Neural progenitor cell (in vitro differentiated cells): ENCODE data around the gene KDM4B.

Experiments used
- EZH2 ChIP-seq: fragments of 200-600 bp; sonication (generic); IDR thresholded peaks from 2 replicates; pipeline ENCODE4 v1.6.1; 2017; ENCODE audit warnings: antibody characterized with exemption, mild to moderate bottlenecking, moderate library complexity
- EZH2phosphoT487 ChIP-seq: fragments of 200-600 bp; sonication (generic); IDR thresholded peaks from 2 replicates; pipeline ENCODE4 v1.6.1; 2017; ENCODE audit warnings: antibody characterized with exemption
- TF ChIP-seq, protein P1 (sequence below): fragments of 200-600 bp; sonication (generic); IDR thresholded peaks from 2 replicates; pipeline ENCODE4 v1.5.1; 2017; ENCODE audit warnings: antibody characterized with exemption, mild to moderate bottlenecking

DNA sequence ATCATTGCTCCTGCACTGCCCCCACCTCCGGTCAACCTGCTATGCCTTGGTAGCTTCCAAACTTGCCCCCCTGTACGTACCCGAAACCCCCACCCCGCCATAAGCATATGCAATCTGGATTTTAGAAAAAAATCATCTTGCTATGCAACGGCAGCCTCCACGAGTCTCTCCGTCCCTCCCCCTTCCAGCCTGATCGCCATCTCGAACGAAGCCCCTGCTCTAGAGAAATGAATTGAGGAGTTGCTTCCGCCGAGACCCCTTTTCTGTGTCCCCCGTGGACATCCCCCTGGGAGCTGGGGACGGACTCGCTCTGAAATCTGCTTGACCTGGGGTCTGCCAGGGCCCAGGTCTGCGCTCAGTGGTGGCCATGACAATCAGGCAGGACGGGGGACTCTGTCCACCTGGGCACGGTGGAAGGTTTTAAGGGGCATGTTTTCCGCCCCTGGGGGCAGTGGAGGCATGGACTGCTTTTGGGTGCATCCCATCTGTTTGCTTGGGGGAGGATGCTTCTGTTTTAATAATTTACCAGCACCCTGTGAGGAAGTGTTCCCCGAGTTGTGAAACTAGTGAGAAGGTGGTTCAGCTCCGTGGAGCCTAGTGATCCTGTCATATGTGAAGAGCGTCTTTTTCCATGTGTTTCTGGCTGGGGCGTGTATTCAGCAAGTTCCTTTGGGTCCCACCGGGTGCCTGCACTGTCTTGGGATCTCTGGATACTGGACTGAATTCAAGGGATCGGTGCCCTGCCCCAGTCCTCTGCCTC is 1.0 kb downstream of the KDM4B start:
- TF ChIP-seq, protein P1, sequence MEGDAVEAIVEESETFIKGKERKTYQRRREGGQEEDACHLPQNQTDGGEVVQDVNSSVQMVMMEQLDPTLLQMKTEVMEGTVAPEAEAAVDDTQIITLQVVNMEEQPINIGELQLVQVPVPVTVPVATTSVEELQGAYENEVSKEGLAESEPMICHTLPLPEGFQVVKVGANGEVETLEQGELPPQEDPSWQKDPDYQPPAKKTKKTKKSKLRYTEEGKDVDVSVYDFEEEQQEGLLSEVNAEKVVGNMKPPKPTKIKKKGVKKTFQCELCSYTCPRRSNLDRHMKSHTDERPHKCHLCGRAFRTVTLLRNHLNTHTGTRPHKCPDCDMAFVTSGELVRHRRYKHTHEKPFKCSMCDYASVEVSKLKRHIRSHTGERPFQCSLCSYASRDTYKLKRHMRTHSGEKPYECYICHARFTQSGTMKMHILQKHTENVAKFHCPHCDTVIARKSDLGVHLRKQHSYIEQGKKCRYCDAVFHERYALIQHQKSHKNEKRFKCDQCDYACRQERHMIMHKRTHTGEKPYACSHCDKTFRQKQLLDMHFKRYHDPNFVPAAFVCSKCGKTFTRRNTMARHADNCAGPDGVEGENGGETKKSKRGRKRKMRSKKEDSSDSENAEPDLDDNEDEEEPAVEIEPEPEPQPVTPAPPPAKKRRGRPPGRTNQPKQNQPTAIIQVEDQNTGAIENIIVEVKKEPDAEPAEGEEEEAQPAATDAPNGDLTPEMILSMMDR, result no peak
- TF ChIP-seq EZH2 (no peak), EZH2phosphoT487 (no peak)
